GM12874 (cell line): Measurements from ENCODE around the gene GAS7.

ENCODE experiments used
- TF ChIP-seq, protein P1 (sequence below): IDR thresholded peaks from 2 replicates; pipeline ENCODE4 v1.5.1; 2011; ENCODE audit warnings: low read depth, mild to moderate bottlenecking, control low read depth, low read length, moderate library complexity; ENCODE audit not compliant: insufficient read depth

The GAS7 gene

DNA sequence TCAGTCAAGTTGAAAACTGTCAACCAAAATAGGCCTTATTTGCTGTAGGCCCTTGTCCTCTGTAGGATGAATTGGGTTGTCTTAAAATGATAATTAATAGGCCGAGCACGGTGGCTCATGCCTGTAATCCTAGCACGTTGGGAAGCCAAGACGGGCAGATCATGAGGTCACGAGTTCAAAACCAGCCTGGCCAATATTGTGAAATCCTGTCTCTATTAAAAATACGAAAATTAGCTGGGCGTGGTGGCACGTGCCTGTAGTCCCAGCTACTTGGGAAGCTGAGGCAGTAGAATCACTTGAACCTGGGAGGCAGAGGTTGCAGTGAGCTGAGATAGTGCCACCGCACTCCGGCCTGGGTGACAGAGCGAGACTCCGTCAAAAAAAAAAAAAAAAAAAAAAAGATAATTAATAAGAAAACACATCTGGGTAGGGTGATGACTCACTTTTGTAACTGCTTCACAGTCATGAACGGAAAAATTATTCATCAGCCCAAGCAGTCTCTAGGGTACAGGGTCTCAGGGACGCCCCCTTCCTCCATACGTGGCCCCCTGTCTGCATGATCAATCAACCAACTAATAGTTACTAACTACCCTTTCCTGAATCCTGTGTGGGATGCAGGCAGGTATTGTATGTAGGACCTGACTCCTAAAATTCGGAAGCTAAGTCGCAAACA lies 156.4 kb downstream of the GAS7 start:
- TF ChIP-seq, protein P1, sequence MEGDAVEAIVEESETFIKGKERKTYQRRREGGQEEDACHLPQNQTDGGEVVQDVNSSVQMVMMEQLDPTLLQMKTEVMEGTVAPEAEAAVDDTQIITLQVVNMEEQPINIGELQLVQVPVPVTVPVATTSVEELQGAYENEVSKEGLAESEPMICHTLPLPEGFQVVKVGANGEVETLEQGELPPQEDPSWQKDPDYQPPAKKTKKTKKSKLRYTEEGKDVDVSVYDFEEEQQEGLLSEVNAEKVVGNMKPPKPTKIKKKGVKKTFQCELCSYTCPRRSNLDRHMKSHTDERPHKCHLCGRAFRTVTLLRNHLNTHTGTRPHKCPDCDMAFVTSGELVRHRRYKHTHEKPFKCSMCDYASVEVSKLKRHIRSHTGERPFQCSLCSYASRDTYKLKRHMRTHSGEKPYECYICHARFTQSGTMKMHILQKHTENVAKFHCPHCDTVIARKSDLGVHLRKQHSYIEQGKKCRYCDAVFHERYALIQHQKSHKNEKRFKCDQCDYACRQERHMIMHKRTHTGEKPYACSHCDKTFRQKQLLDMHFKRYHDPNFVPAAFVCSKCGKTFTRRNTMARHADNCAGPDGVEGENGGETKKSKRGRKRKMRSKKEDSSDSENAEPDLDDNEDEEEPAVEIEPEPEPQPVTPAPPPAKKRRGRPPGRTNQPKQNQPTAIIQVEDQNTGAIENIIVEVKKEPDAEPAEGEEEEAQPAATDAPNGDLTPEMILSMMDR: no peak

GRCh38 chr17:10041287-10041612 lies 157.2 kb downstream of the GAS7 start:
- TF ChIP-seq, protein P1: no peak

DNA sequence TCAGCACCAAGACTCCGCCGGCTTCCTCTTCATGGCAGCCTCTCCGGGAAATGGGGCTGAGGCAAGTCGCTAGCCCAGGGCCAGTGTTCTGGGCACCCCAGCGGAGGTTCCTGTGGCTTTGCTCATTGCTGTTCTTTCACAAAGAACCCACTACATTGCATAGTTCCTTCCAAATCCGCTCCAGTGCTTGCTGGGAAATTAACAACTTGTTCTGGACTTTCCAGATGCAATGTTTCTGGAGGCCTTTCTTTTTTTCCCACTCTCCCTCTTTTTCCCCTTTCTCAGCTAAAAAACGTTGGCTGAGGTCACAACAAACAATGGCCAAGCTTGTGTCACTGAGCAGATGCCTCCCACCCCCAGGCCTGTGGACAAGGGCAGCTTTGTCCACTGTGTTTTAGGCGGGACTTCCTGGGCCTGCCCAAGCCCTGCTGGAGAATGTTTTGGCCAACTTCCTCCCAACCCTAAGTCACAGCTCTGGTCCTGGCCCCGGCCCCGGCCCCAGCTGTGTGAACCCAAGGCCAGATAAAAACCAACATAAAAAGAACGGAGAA lies 161.8 kb downstream of the GAS7 start:
- TF ChIP-seq, protein P1: no peak

GRCh38 chr17:10035885-10036284 lies 162.5 kb downstream of the GAS7 start:
- TF ChIP-seq, protein P1: no peak

DNA sequence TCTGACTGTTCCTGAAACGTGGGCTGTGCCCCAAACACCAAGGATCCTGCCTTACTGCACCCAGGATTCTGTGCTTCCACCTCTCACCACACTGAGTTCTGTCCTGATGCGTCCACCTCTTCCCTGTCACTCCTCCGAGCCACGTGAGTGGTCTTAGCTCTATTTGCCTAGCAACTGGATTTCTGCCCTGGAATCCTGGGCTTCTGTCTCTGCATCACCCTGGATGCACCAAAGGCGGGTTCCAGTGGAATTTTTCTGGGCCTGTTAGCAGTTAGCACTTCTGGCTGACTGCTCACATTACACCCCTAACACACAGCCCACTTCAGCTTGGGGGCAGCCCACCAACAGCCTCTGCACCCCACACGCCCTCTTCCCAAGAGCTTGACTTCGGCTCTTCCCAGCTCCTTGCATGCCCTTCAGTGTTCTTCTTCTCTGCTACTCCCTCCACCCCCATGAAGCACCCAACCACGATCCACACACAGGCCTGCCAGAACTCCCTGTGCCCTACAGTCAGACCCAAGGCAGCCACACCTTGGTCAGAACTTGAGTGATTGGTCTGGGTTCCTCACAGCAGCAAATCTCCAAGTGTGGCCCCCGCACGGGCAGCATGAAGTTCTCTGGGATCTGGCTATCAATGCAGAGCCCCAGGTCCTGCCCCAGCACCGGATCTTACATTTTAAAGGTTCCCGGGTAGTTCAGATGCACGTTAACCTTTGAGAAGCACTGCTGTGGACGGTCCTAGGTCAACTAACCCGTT lies 163.5 kb downstream of the GAS7 start:
- TF ChIP-seq, protein P1: no peak

DNA sequence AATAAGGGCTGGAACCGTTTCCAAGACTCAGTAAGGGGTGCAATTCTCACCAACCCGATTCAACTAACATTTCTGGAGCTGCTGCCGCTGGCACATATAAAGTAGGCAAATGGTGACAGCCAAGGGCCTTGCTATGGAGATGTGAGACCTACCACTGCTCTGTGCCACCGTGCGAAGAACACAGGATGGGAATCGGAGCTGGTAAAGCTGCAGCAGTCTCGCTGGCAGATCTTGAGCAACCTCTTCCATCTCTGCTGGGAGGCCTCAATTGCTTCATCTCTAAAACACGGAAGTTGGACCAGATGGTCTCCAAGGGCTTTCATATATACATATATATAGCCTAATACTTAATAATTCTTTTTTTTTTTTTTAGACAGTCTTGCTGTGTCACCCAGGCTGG lies 164.4 kb downstream of the GAS7 start:
- TF ChIP-seq, protein P1: no peak

DNA sequence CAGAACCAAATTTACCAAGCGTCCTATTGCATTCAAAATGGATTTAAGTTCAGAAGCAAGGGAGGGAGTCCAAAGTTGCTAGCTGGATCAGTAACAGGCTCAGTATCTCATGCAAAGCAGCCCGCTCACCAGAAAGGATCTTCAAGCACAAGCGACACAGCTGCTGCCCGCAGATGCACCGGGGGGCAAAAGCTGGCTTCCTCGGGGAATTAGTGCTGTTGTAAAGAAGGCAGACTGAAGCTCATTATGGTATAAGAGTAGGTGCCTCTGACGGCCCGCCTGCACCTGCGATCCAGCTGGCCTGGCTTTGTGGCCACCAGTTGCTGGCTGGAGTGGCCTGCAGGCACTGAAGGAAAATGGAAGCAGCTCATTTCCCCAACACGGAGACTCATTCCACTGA lies 165.0 kb downstream of the GAS7 start:
- TF ChIP-seq, protein P1: no peak
